D341Med (cell line): ENCODE data around the gene ABHD12B.

Source experiments
- DNase-seq: peaks from one replicate; pipeline ENCODE4 v3.0.0; 2012; ENCODE audit warnings: low spot score

Gene ABHD12B

DNA sequence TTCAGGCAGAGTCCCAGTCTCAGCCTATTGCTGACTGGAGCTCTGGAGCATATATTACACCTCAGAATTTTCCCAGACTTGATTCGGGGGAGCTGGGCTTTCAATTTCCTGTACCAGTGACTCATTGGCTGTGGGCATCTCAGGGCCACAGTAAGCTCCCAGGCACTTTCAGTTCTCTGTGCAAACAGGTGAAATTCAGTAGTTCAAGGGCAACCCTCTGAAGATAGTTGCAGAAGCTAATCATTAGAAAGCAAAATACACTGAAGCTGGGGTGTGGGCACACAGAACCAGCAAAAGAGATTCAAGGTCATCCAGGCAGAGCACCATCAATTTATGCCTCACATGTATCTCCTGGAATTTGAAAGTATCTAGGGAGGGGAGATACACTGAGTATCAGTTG, 32.8 kb upstream of the ABHD12B start:
- no peak for DNase-seq

DNA sequence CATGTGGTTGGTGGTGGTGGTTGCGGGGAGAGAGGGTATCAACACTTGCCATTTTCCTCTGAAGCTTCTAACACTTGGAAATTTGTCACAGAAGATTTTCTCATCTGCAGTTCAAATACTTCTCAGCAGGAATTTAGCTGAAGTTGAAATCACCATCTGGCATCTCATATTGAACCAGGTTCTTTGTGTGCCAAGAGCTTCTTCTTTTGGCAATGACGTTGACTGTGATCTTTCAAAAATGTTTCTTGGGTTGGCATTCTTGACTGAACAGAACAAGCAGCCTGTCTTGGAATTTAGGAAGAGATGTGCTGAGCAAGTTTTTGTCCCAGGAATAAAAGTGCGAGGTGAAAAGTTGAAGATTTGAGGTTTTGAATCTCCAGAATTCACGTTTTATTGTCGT, 32.2 kb upstream of the ABHD12B start:
- no peak for DNase-seq

DNA sequence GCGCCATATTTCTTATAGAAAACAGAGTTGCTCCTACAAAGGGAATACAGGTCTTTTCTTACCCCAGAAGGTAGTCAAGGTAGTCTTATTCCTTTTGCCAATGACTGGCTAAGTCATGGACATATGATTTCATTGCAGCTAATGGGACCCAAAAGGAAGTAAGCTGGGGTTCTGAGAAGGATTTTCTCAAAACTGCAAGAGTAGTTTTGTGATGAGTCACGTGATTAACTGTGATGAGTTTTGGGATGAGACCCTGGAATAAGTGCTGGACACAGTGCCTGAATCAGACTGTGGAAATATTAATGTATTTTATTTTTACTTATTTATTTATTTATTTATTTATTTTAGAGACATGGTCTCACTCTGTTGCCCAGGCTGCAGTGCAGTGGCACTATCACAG, 27.5 kb upstream of the ABHD12B start:
- DNase-seq: no peak

DNA sequence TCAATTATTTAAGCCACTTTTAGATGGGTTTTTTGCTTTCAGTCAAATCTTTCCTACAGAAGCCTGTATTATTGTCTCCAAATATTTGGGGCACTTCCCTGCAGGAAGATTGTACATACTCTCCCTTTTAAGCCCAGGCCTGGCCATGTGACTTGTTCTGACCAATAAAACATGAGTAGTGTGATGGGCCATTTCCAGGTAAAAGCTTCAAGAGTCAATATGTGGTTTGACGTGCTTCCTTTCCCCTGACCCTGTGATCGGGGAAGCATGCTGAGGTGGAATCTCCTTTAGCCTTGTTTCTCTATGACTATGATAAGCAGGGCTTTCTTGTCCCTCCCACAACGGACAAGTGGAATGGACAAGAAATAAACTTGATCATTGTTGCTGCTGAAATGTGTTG, 26.7 kb upstream of the ABHD12B start:
- DNase-seq: no peak

DNA sequence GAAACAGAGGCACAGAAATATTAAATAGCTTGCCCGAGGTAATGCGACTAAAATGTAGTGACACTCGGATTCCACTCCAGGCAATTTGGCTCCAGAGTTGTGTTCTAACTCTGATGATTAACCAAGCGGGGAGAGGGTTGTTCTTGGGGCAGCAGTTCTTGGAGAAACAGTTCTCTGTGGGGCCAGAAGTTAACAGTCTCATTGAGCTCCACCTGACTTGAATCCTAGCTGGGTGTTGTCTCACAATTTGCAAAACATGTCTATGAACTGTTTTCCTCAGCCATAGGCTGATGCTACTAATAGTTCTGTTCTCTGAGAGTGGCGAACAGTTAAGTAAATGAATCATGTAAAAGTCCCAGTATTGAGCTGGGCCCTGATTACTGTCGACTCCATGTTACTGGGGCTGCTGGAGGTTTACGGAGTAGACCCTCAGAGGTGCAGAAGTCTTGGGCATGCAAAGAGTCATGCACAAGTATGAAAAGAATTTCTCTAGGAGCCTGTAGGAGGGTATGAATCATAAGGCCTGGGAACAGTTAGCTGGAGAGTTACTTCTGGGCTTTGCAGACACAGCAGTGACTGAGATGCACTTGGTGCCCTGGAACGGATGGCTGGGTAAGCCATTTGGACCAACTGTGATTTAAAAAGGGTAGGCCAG, 25.5 kb upstream of the ABHD12B start:
- no peak for DNase-seq

DNA sequence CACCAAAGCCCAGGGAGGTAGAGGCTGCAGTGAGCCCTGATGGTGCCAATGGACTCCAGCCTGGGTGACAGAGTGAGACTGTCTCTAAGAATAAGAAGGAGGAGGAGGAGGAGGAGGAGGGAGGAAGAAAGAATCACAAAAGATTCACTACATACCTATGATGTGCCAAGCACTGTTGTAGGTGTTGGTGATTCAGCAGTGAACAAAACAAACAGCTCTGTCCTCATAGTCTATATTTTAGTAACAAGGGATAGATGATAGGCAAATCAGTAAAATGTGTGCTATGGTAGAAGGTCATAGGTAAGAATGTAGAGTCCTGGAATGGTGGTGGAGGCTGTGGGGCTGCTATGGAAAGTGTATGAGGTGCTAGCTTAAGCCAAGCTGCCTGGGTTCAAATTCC, 18.0 kb upstream of the ABHD12B start:
- no peak for DNase-seq

DNA sequence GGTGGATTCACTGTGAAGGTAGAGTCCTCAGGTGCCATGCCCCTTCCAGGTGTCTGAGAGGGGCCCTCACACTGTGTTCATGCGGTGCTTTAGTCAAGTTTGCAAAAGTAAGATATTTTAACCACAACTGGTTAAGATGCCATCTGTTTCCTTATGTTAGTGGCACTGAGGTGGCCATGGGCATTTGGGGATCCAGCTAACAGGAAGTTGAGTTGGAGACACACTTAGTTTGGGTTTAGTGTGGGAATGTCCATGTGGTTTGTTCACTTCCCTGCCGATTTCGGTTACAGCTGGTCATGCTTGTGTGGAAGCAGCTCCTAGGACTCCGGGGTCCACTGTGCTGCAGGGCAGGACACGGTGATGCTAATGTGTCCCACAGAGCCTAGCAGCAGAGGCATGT, 17.3 kb upstream of the ABHD12B start:
- DNase-seq: no peak

DNA sequence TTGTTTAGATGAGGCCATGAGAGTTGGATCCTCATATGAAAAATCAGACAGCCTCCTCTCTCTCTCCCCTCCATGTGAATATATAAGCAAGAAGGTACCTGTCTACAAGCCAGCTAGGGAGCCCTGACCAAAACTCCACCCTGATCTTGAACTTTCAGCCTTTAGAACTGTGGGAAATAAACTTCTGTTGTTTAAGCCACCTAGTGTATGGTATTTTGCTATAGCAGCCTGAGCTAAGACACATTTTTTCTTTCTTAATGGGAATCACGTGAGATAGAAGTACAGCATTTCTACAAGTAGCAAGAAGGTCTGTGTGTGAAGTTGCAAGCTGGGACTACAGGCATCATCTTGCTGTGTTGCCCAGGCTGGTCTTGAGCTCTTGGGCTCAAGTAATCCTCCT, 16.3 kb upstream of the ABHD12B start:
- DNase-seq: no peak

DNA sequence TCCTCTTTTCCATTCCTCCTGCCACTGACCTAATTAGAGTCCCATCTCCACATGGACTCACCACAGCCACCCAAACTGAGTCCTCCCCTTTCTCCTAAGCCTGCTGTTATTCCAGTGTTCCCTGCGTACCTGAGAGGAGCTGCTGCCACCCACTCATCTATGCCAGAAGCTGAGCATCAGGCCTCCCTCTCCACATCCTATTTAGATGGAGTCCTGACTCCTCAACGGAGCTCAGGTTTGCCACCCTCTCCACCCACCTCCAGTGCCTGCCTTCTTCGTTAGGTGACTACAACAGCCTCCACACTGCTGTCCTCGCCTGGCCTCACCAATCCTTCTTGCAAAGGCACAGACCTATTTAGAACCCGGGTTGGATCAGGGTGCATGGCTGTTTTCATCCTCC, 15.2 kb upstream of the ABHD12B start:
- no peak for DNase-seq

DNA sequence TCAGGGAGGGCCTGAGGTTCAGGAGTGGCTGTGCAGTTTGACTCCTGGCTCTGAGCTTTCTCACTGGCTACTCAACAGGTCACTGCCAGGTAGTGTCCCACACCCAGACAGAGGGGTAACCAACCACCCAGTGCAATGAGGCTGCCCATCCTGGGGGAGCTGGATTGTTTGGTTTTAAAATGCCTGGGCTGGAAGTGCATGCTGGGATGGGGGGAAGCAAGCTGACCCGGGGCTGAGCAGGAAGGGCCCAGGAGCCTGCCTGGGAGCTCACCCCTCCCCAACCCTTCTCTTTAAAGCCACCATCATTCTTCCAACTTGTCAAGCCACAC, 12.6 kb upstream of the ABHD12B start:
- no peak for DNase-seq

DNA sequence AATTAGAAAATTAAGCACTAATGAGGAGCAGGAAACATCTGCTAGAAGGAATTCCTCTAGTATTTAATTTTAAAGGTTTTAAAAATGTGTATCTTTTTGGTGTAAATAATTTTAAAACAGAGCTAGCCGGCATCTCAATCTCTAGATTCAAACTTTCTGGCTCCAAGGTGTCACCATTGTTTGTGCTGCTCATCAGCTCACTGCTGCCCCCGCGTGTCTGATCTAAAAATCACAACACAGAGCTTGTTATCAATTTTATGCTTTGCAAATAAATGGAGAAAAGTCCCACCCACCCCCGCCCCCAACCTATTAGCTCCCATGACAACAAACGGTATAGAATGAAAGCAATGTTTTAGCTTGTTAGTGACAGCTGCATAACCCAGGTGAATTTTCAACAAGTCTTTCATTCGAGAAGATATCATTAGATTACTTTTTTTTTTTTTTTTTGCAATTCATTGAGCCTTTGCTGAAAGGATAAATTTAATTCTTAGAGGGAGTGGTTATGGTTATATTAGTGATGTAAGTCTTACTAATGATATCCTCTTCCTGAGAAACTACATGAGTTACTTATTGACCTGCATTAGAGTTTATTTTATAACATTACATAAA, 11.3 kb upstream of the ABHD12B start:
- peak; percentile 79 for DNase-seq

DNA sequence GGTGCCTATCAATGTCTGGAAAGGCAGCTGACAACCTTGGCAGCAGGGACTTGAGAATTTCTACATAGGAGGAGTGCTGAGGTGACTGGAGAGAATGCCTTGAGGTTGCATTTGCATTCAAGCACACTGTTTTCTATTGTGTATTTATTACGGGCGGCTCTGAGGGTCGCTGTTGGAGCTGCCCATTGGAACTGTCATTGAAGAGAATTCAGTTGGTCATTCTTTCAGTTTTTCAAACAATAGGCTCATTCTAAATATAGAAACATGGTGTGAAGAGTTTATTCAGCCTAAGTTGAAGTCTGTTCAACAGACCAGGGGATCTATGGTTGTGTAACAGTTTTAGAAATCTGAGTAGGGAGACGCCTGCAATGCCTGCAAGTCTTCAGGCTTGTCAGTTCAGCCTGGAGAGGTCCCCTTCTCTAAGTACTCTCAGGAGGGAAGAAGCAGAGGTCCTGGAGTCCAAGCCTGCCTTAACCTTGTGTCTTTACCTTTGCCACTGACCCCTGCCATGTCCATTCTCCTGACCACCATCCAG, 9.8 kb upstream of the ABHD12B start:
- DNase-seq: no peak

DNA sequence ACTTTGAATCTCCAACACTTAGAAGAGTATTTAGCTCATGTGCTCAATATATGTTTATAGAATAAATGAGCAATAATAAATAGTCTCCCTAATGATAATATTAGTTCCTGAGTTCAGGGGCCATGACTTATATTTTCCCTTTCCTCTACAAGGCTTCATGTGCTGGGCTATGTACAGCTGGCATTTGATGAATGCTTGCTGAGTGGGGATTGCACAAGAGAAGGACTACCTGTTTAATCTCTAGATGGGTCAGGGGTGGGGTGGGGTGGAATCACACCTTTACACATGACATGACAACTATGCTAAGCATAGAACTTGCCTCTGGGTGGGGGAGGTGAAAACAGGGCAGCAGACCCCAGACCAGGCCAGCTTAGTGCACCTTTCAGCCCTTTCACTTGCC, 7.6 kb upstream of the ABHD12B start:
- DNase-seq: no peak

DNA sequence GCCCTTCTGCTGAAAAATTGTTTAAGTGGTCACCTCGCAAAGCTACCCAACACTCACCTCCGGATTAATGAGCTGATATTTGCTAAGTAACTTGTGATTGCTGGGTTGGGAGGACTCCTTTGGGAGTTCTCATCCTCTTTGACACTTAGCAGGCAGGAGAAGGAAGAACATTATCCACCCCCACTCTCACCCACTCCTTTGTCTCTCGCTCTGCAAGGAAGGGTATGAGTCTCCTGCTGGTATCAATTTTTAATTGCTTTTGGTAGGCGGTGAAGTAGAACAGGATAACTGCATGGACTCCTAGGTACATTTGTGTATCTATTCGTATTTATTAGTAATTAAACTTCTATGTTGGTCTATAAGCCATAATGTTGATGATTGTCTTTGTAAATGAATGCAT, 6.9 kb upstream of the ABHD12B start:
- DNase-seq: no peak

DNA sequence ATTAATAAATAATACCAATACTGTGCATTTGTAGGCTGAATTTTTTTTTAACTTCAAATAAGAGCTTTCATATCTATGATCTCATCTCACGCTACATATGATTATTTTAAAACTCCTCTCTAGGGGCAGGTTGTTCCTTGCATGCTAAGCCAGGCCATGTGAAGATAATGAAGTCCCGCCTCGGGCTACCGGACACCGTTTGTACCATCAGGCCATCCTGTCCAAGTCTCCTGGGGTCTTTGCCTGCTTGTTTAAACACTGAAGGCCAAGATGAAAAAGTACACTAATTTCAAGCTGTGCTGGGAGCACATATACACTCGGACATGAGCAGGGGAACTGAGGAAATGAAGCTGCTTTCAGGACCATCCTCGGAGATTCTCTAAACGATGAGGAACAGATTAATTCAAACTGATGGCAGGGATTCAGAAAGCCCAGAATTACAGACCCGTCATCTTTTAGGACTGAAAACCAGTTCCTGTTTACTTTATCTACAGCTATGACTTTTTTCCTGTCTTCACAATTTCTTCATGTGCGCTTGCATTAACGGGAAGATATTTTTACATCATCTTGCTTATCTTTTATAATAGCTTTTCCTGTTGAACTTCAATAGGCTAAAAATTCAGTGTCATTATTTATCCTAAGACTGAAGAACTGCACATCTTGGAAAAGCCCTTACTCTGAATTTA, 6.3 kb upstream of the ABHD12B start:
- DNase-seq: no peak

DNA sequence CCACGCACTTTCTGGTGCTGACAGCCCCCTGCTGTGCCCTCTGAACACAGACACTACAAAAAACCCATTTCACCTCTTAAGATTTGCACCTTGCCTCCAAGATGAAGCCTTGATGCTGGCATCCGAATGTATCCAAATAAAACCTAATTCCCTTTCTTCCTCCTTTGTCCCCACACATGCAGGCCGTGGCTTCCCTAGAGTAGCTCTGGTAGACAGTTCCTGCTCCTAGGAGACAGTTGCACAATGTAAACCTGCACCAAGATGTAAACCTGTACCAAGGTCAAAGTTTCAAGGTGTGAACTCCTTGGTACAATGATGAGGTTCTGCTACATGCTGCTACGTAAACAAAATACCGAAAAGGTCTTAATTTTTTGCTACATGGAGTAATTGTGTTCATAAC, 625 bp upstream of the ABHD12B start:
- no peak for DNase-seq

DNA sequence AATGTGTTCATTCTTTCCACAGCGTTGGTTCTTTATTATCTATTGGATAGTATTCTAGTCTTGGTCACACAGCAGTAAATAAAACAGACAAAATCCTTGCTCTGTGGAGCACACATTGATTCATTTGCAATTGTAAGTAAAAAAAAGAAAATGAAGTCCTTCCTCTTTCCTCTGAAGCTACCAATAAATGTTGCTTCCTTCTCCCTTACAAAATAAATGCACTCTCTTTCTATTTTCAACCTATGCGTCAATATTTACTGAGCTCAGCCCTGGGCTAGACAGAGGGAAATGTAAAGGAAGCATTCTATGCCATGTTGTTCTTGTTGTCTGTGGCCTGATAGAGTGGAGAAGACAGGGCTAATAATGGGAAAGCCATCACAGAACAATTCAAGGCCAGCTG, 2.9 kb downstream of the ABHD12B start:
- no peak for DNase-seq

DNA sequence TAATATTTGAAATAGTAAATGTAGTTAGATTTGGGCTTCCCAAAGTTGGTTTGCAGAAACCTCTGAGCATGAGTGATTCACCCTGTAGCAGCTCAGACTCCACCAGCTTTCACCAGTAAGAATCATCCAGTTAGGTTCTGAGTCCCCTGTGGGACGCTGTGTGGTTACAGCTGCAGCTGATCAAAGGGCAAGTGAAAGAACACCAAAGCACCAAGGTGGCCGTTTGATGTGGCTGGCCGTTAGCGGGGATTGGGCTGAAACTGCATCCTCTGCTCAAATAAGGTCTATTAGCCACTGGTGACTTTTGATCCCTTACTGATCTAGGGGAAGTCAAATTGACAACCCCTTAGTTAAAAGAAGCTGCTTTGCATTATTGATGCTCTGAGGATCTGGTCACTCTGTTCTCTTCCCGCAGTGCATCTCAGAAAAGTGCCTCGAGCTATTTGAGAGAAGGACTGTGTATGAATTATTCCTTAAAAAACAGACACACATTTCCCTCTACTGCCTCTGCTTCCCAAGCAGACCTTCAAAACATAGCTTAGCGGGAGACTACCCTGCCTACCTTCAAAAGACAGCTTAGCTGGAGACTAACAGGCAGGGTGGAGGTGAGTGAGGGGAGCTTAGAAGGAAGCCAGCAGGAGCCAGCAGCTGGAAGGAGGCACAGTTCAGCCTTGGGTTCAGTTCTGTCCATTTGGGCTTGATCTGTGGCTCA, 3.7 kb downstream of the ABHD12B start:
- no peak for DNase-seq

DNA sequence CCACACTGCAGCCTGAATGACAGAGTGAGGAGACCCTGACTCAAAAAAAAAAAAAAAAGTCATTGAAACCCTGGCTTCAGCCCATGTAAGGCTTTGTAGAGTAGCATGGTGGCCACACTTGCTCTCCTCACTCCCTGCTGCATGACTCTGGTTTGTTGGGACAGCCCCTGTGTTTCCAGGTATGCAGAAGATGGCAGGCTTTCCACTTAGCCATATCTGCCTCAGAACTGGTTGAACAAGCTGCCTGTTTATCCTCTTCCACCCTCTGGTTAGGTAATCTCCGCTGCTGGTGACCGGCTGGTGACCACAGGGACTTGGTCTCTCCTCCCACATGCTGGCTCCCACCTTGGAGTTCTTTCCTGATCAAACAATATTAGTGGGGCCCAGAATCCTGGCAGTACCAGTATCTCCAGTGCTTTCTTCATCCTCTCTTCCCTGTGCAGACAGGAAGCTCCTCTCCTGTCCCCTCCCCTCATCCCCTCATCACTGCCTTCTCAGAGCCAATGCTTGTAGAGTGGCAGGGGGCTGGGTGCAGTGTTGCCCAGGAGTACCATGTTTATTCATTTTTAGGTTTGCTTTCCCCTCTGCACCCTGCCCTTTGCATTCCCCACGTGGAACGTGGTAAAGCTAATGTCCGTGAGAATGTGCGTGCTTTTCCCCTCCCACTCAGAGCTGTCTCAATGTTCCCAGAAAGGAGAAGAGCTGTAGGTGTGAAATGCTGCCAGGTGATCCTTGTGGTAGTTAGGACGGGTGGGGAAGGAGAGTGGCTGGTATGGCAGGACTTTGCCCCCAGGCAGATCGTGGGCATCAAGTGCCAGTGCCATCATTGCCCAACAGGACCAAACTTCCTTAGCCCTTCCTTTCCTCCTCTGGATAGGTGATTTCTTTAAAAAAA, 11.3 kb downstream of the ABHD12B start:
- DNase-seq: no peak

DNA sequence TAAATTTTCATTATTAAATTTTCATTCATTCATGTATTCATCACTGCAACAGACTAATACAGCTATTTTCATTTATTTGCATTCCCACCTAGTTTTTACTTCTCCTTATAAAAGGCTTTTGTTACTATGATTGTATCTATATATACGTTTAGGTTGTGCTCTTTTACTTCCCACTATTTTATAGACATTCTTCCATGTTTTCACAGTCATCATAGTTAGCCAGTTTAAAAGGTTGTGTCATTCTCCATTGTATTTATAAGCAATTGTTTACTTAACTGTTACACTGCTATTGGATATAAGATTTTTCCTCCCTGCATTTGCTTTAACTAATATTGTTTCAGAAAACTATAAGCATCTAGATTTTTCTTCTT, 12.0 kb downstream of the ABHD12B start:
- no peak for DNase-seq

DNA sequence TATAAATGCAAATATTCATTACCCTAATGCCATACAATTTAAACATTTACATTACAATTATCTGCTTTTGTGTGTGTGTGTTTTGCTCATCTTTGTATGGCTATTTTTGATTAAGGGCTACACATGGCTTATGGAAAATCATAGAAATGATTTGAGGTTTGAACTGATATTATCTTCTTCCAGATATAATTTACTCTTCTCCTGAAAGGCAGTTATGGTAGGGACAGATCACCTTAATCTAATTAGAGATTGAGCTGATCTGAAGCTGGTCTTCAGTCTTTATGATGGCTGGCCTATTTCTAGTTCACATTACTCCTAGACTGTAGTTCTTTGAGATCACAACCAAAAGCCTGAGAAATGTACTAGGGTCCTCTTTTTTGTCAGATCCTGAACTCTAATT, 15.6 kb downstream of the ABHD12B start:
- DNase-seq: no peak

DNA sequence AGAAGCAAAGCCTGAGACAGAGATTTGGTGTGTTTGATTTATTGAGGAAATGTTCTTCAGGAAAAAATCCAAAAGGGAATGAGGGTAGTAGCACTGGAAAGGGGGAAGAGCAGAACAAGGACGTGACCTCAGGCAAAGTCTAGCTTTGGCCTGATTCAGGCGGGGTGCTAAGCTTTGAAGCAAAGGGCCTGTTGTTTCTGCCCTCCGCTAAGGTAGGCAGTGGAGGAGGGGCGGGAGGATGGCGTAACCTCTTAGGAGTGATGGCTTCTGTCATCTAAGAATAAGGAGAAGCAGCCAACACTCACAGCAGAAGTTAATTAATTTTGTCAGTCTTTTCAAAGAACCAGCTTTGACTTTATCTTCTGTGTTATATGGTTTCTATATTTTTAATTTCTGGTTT, 20.4 kb downstream of the ABHD12B start:
- DNase-seq: no peak
